NT2/D1 (cell line): ENCODE measurements around the gene GYS2.

Experiments
- SUZ12 ChIP-seq: IDR thresholded peaks from 2 replicates; pipeline ENCODE4 v1.6.1; 2011; ENCODE audit not compliant: insufficient read length, insufficient read depth; ENCODE audit errors: extremely low read depth
- YY1 ChIP-seq: IDR thresholded peaks from 2 replicates; pipeline ENCODE4 v1.6.1; 2011; ENCODE audit not compliant: insufficient read length, insufficient read depth
- ZNF274 ChIP-seq: IDR thresholded peaks from 2 replicates; pipeline ENCODE4 v1.6.1; 2011; ENCODE audit warnings: mild to moderate bottlenecking, low read depth, low read length

DNA sequence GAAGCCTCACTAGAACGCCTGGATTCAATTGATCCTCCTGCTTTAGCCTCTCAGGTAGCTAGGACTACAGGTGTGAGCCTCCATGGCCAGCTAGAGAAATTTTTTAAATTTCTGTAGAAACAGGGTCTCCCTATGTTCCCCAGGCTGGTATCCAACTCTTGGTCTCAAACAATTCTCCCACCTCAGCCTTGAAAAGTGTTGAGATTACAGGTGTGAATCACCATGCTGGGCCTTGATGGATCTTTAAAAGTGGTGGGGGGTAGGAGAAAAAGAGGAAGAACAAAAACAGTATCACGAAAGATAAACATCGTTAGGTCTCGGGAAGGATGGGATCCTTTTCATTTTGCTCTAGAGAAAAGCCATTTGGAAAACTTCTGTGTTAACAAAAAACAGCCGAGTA, 4.5 kb downstream of the GYS2 start:
- TF ChIP-seq YY1 = no peak
- no peak for TF ChIP-seq ZNF274
- no peak for TF ChIP-seq SUZ12
